Activated CD4-positive, alpha-beta T cell treated with anti-CD3 and anti-CD28 coated beads for 36 hours (primary cell): ENCODE results near the gene CAMK1D. TPM values are rescaled to one million over a fixed set of nuclear protein-coding genes. Genes with fewer than 3 reads are reported as not detected.

Experiments
- ATAC-seq: fragments of 200-7000 bp; cut with Tn5 transposase; one replicate; pipeline ENCODE4 v1.10.0; 2021; ENCODE audit warnings: mild to moderate bottlenecking, moderate library complexity
- CTCF ChIA-PET: fragments of 350-600 bp; sonication (Branson Sonifier 250); formaldehyde crosslinking; loops from one replicate; lab custom pipeline; 2021; ENCODE audit warnings: antibody characterized with exemption; lab: Charles Lee
- POLR2A ChIA-PET: fragments of 350-600 bp; sonication (Branson Sonifier 250); formaldehyde crosslinking; loops from one replicate; lab custom pipeline; 2021; ENCODE audit warnings: antibody characterized with exemption, inconsistent platforms; lab: Charles Lee
- DNase-seq: peaks from one replicate; pipeline ENCODE4 v3.0.0-alpha.2; 2020
- H3K27ac Mint-ChIP-seq: one replicate; pipeline ENCODE4 v1.8.0; 2021; ENCODE audit warnings: mixed read lengths
- H3K27me3 Mint-ChIP-seq: one replicate; pipeline ENCODE4 v1.8.0; 2021; ENCODE audit warnings: mixed read lengths
- H3K36me3 Mint-ChIP-seq: one replicate; pipeline ENCODE4 v1.8.0; 2021; ENCODE audit warnings: low read depth, mixed read lengths
- H3K4me1 Mint-ChIP-seq: one replicate; pipeline ENCODE4 v1.8.0; 2021; ENCODE audit warnings: mixed read lengths
- H3K4me3 Mint-ChIP-seq: one replicate; pipeline ENCODE4 v1.8.0; 2021; ENCODE audit warnings: mild to moderate bottlenecking, moderate library complexity, mixed read lengths
- H3K9me3 Mint-ChIP-seq: one replicate; pipeline ENCODE4 v1.8.0; 2021; ENCODE audit warnings: low read depth, mixed read lengths
- intact Hi-C, 2 experiments: fragments of 100-400 bp; cut with DNase I in 1 of 2; cut with micrococcal nuclease in 1 of 2; formaldehyde crosslinking; loops; one replicate each; pipeline versions ENCODE4 v1.14.2 to v1.15.1; 2022 to 2024; cut with DNase I, micrococcal nuclease
- total RNA-seq, 2 experiments: library from RNA; stranded (reverse); gene quantifications; one replicate each; pipeline ENCODE4 v1.2.3, GENCODE V29; 2021

Gene CAMK1D
- total RNA-seq, 2 experiments from 2014 or later = 16.0 to 16.3 TPM

DNA sequence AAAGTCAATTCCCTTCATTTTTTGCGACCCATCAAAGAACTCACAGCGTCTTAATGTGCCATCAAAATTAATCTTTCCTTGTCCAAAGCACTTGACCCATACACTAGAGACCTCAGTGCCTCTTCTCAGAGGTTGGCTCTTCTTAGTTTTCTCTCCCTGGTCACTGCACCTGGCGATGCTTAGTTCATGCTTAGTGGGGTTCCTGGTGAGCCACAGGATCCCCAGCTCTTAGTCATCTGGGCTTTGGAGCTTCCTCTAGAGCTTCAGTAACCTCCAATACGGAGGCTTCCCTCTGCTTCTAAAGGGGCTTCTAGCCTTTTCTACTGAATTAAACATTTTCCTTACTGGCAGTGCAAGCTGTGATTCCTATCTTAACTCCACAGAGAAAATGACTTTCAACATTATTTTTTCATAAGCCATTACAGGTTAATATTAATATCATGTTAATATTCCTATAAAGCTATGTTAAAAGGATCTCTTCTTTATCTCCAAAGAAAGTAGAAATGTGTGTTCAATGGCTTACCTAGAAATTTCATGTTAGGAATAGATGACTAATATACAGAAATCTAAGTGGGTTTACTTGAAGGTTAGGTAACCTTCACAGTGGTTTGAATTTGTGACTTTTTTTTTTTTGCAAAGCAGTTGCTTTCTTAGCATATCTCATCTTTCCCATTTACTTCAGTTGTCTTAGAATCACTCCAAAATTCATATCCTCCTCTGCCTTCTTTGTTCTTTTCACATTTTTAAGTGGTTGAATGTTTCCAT lies 295.2 kb downstream of the CAMK1D start:
- ChIA-PET CTCF (interaction anchor here (0.8 to 2.8 kb wide), 4 partner anchors 12 to 44 kb away, joined by 3 to 17 read pairs (median 6); no protein-coding TSS in a partner anchor), POLR2A (interaction anchor here (0.6 kb wide), 2 partner anchors 63 to 225 kb away, joined by 3 to 8 read pairs; no protein-coding TSS in a partner anchor)
- Mint-ChIP-seq H3K4me1 (peaks cover 30% of the 10 kb centered on the region), H3K27ac (peak overlapping the region; percentile 70), H3K27me3 (no peaks in the 10 kb centered on the region), H3K36me3 (no peaks in the 10 kb centered on the region), H3K4me3 (no peak overlapping the region), H3K9me3 (no peaks in the 10 kb centered on the region)
- ATAC-seq (peak; percentile 76), DNase-seq (peak; percentile 44)
- intact Hi-C loops = no loop called here

DNA sequence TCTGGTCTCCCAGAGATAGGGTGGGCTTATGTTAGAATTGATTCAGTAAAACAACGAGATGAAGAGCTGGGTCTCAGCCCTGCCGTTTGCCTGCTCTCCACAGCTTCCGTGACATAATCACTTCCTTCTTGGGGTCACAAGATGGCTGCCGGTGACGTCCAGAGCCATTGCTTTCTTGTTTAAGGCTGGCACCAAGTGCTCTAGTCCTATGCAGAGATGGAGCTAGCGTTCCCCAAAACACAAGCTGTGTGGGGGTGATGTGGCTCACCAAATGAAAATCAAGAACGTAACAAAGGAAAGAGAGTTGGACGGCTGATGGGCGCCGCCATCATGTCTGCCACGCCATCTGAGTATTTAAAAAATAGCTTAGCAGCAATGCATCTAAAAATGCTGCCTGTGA lies 296.1 kb downstream of the CAMK1D start:
- intact Hi-C loops = no loop called here
- no peak for DNase-seq
- H3K4me3 Mint-ChIP-seq = no peak overlapping the region
- no peaks in the 10 kb centered on the region for H3K36me3 Mint-ChIP-seq
- H3K27me3 Mint-ChIP-seq = no peaks in the 10 kb centered on the region
- H3K27ac Mint-ChIP-seq = no peak overlapping the region
- POLR2A ChIA-PET = no interaction called here
- CTCF ChIA-PET = interaction anchor here (1.1 to 1.6 kb wide), 5 partner anchors 11 to 431 kb away, joined by 3 to 10 read pairs (median 5); no protein-coding TSS in a partner anchor
- H3K4me1 Mint-ChIP-seq = peaks cover 30% of the 10 kb centered on the region
- no peak for ATAC-seq
- H3K9me3 Mint-ChIP-seq = no peaks in the 10 kb centered on the region

DNA sequence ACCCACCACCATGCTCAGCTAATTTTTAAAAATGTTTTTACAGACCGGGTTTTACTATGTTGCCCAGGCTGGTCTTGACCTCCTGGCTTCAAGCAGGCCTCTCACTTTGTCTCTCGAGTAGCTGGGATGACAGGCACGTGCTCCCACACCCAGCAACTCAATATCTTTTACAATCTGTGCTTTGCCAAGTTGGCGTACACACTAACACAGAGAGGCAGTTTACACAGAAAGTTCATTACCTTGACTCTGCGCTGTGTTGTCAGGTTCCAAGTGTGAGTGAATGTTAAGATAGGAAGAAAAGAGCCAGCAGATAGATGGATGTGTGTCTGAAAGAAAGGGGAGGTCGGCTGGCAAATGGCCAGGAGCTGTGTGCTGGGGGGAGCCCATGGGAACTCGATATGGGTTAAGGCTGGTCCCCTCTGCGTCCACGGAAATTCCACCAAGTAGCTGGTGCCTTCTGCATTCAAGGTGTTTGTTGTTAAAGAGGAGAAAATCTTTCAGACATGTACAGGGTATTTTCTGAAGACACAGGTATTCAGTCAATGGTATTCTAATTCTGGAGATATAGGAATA lies 299.8 kb downstream of the CAMK1D start:
- Mint-ChIP-seq H3K36me3 (peaks cover 9% of the 10 kb centered on the region), H3K9me3 (peaks cover 5% of the 10 kb centered on the region), H3K4me1 (peaks cover 21% of the 10 kb centered on the region), H3K27me3 (no peaks in the 10 kb centered on the region), H3K27ac (no peak overlapping the region), H3K4me3 (no peak overlapping the region)
- no peak for DNase-seq
- ChIA-PET CTCF (interaction anchor here (0.6 to 1.0 kb wide), 2 partner anchors 388 to 453 kb away, joined by 3 to 4 read pairs; partner anchors contain the start of genes CDC123 and NUDT5), POLR2A (no interaction called here)
- no peak for ATAC-seq
- intact Hi-C loops = no loop called here

DNA sequence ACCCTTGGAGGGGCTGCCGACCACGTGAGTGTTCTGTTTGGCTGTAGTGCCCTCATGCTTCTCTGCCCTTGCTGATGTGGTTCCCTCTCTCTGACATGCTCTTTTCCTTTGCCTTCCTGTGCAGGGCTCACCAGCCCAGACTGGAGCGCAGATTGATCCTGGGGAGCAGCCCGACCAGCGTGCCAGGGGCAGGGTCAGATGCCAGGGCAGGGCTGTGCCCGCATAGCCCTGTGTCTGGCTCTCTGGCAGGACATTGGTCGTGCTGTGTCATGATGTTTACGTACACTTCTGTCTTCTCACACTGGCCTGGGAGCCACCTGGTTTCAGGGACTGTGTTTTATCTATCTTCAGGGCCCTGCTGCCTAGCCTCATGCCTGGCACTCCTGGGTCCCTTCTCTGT lies 300.8 kb downstream of the CAMK1D start:
- ChIA-PET CTCF (no interaction called here), POLR2A (no interaction called here)
- Mint-ChIP-seq H3K4me1 (peaks cover 13% of the 10 kb centered on the region), H3K27ac (no peak overlapping the region), H3K4me3 (no peak overlapping the region), H3K36me3 (peaks cover 11% of the 10 kb centered on the region), H3K27me3 (no peaks in the 10 kb centered on the region), H3K9me3 (peaks cover 5% of the 10 kb centered on the region)
- no peak for DNase-seq
- no peak for ATAC-seq
- intact Hi-C loops = no loop called here

DNA sequence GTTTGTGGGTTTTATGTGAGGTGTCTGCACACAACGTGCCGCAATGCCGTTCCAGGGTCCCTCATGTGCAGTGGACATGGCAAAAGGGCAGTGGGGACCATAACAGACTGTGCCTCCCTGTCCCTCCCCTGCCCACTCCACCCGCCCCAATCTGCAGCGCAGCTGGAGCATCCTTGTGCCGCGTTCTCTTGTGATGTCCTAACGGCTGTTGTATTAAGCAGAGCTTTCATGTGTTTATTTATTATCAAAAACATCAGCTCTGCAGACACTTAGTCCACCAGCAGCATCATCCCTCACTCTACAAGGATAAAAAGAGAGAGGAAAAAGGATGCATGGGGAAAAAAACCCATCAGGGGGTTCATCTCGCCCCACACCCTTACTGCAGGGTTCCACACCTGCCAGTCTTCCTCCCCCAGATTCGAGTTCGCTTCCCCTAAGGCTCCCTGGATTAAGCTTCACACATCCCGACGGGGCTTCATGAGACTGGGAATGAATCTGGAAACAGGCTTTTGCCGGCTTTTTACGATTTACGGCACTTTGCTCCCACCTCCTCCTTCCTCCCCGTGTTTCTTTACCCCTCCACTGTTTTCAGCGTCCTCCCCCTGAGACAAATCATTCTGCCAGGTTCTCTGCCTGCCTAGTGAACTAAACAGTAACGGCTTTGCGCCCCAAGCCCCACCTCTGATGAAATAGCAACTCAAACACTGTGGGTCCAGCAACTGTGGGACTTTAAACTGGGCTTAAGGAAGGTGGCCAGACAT lies 301.4 kb downstream of the CAMK1D start:
- DNase-seq (no peak), ATAC-seq (no peak)
- H3K9me3 Mint-ChIP-seq = peaks cover 5% of the 10 kb centered on the region
- intact Hi-C loops = no loop called here
- H3K4me3 Mint-ChIP-seq = no peak overlapping the region
- H3K27ac Mint-ChIP-seq = no peak overlapping the region
- peaks cover 12% of the 10 kb centered on the region for H3K36me3 Mint-ChIP-seq
- no peaks in the 10 kb centered on the region for H3K27me3 Mint-ChIP-seq
- peaks cover 11% of the 10 kb centered on the region for H3K4me1 Mint-ChIP-seq
- ChIA-PET CTCF (no interaction called here), POLR2A (no interaction called here)

DNA sequence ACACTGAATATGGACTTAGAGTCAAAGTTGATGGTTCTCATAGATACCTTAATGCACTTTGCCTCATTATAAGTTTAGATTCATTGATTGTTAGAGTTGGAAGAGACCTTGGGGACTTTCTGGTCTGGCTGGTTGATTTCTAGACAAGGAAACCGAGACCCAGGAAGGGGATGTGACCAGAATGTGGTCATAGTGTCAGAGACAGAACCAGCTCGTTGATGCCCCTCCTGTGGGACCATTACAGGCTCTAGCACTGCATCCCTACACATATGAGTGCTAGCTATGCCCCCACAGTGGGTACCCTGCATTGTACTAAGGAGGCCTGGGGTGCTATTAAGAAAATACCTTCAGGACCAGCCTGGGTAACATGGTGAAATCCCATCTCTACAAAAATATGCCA lies 306.6 kb downstream of the CAMK1D start:
- ATAC-seq (no peak), DNase-seq (no peak)
- ChIA-PET POLR2A (interaction anchor here (0.6 to 0.9 kb wide), 3 partner anchors 24 to 273 kb away, joined by 3 to 4 read pairs (median 3); no protein-coding TSS in a partner anchor), CTCF (interaction anchor here (0.5 to 4.6 kb wide), 49 partner anchors 8 to 562 kb away, joined by 3 to 61 read pairs (median 6); no protein-coding TSS in a partner anchor)
- Mint-ChIP-seq H3K9me3 (peaks cover 5% of the 10 kb centered on the region), H3K4me1 (peaks cover 27% of the 10 kb centered on the region), H3K27me3 (no peaks in the 10 kb centered on the region), H3K27ac (no peak overlapping the region), H3K4me3 (no peak overlapping the region), H3K36me3 (peaks cover 12% of the 10 kb centered on the region)
- intact Hi-C loops = loop anchor here (1.0 to 5.0 kb wide), 7 partner anchors 21 to 442 kb away; no protein-coding TSS in a partner anchor

DNA sequence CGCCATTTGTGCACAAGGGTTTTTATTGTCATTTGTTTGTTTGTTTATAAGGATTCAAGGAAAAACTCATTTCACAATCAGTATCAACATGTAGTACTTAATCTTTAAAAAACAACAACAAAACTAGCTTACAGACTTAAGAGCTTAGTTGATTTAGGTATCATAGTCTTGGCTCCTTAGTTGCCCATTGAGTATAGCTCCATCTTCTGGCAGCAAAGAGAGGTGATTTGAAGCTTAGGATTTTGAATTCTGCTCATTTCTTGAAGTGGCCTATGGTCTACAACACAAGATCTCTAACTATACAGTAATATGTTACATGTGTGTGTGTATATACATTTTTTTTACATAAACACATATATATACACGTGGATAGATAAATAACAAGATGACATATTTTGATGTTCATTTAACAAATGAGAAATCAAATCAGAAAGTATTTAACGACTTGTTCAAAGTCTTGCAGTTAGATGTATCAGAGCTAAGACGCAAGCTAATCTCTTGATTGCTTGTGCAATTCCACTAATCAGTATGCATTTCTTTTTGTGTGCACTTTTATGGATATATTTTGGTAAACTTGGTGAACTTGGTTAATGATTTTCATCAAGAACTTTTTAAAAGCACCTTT lies 307.3 kb downstream of the CAMK1D start:
- intact Hi-C loops = loop anchor here (1.0 to 5.0 kb wide), 6 partner anchors 21 to 442 kb away; no protein-coding TSS in a partner anchor
- CTCF ChIA-PET = interaction anchor here (0.5 to 4.6 kb wide), 60 partner anchors 9 to 563 kb away, joined by 3 to 61 read pairs (median 5); no protein-coding TSS in a partner anchor
- H3K27me3 Mint-ChIP-seq = no peaks in the 10 kb centered on the region
- ATAC-seq (peak; percentile 75), DNase-seq (no peak)
- peaks cover 5% of the 10 kb centered on the region for H3K9me3 Mint-ChIP-seq
- H3K27ac Mint-ChIP-seq = no peak overlapping the region
- POLR2A ChIA-PET = interaction anchor here (0.6 to 0.9 kb wide), 4 partner anchors 25 to 390 kb away, joined by 3 to 4 read pairs (median 3); no protein-coding TSS in a partner anchor
- H3K4me1 Mint-ChIP-seq = peaks cover 27% of the 10 kb centered on the region
- peaks cover 12% of the 10 kb centered on the region for H3K36me3 Mint-ChIP-seq
- no peak overlapping the region for H3K4me3 Mint-ChIP-seq

DNA sequence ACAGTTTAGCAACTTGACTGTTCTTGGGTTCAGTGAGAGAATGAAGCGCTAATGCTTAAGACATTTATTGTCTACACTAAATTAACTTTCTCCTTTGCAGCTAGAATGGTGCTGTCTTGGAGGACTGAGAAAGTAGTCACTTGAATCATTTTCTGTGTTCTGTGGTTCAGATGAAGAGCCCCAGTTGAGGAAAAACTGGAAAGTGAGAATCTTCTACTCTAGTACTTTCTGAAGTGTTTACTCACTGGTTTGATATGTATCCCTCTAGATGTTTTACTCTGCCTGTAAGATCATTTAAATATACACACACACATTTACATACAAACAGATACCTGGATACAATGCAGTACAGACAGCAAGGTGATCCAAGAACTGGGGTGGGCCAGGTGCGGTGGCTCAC lies 308.1 kb downstream of the CAMK1D start:
- Mint-ChIP-seq H3K4me1 (peaks cover 27% of the 10 kb centered on the region), H3K9me3 (peaks cover 5% of the 10 kb centered on the region), H3K27ac (no peak overlapping the region), H3K36me3 (peaks cover 12% of the 10 kb centered on the region), H3K4me3 (no peak overlapping the region), H3K27me3 (no peaks in the 10 kb centered on the region)
- ChIA-PET POLR2A (no interaction called here), CTCF (interaction anchor here (1.0 to 4.6 kb wide), 22 partner anchors 8 to 442 kb away, joined by 3 to 61 read pairs (median 6); no protein-coding TSS in a partner anchor)
- no peak for DNase-seq
- intact Hi-C loops = loop anchor here in 1 of 2 experiments (5.0 kb wide), 1 partner anchor 170 kb away; no protein-coding TSS in a partner anchor
- ATAC-seq = peak; percentile 31

DNA sequence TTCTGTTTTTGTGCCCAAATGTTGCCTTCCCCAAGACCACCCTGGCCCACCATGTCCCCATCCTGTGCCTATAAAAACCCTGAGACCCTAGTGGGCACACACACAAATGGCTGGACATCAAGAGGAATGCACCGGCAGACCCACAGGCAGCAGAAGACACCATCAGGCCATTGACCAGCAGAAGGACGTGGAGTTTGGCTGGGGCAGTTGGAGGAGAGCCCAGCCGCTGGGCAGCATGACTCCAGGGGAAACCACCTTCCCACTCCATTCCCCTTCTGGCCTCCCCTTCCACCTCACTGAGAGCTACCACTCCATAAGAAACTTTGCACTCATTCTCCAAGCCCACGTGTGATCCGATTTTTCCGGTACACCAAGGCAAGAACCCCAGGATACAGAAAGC lies 309.2 kb downstream of the CAMK1D start:
- POLR2A ChIA-PET = interaction anchor here (0.6 kb wide), 1 partner anchor 419 kb away, joined by 3 read pairs; no protein-coding TSS in a partner anchor
- CTCF ChIA-PET = interaction anchor here (0.8 kb wide), 1 partner anchor 247 kb away, joined by 3 read pairs; no protein-coding TSS in a partner anchor

DNA sequence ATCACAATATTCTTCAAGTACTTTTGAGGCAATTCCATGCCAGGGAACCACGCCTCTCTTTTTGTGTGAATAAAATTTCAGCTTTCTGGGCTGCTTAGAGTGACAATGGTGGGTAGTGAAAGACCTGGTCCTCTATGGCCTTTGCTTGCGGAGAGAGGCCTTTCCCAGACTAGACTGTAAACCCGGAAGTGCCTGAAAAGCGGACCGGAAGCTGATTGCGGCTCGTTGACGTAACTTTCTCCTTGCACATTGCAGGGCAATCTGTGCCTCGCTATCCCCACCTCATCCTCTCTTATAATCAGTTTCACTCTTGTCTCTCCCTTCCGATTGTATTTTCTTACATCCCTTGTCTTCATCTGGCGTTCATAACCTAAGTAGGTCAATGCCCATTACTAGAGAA lies 310.4 kb downstream of the CAMK1D start:
- DNase-seq (no peak), ATAC-seq (no peak)
- Mint-ChIP-seq H3K9me3 (no peaks in the 10 kb centered on the region), H3K4me1 (peaks cover 24% of the 10 kb centered on the region), H3K36me3 (peaks cover 2% of the 10 kb centered on the region), H3K27me3 (no peaks in the 10 kb centered on the region), H3K27ac (no peak overlapping the region), H3K4me3 (no peak overlapping the region)
- POLR2A ChIA-PET = no interaction called here
- intact Hi-C loops = loop anchor here in 1 of 2 experiments (5.0 kb wide), 1 partner anchor 172 kb away; no protein-coding TSS in a partner anchor
- CTCF ChIA-PET = interaction anchor here (0.8 kb wide), 1 partner anchor 71 kb away, joined by 3 read pairs; no protein-coding TSS in a partner anchor

More for the DNA sequence above, 309.2 kb downstream of the CAMK1D start:
- intact Hi-C loops = loop anchor here in 1 of 2 experiments (5.0 kb wide), 1 partner anchor 171 kb away; no protein-coding TSS in a partner anchor
- Mint-ChIP-seq H3K36me3 (peaks cover 7% of the 10 kb centered on the region), H3K4me1 (peaks cover 25% of the 10 kb centered on the region), H3K9me3 (peaks cover 5% of the 10 kb centered on the region), H3K4me3 (no peak overlapping the region), H3K27ac (no peak overlapping the region), H3K27me3 (no peaks in the 10 kb centered on the region)
- no peak for ATAC-seq
- DNase-seq = no peak
